MCF 10A (cell line): ENCODE results near the gene WIPF2. TPM values are rescaled to one million over a fixed set of nuclear protein-coding genes. Genes with fewer than 3 reads are reported as not detected.

ENCODE experiments used
- BruUV-seq: library from RNA; stranded (reverse); fragments of 400-500 nt; replicated peaks from 2 replicates; lab custom pipeline; 2021; lab: Mats Ljungman, UMichigan
- CTCF ChIA-PET: fragments of 300-600 bp; sonication (Branson Sonifier 250); formaldehyde crosslinking; extraction: SDS; loops from one replicate; lab custom pipeline; 2021; ENCODE audit warnings: antibody characterized with exemption, inconsistent platforms; lab: Yijun Ruan, JAX
- POLR2A ChIA-PET: fragments of 300-600, 350-650 bp; sonication (Branson Sonifier 250); formaldehyde crosslinking; extraction: SDS; loops from one replicate; lab custom pipeline; 2020; ENCODE audit warnings: antibody characterized with exemption, inconsistent platforms; lab: Yijun Ruan, JAX
- DNase-seq: peaks from one replicate; pipeline ENCODE4 v3.0.0-alpha.2; 2018; ENCODE audit not compliant: unreplicated experiment
- H3K27ac Mint-ChIP-seq: one replicate; pipeline ENCODE4 v1.8.0; 2022; ENCODE audit warnings: mild to moderate bottlenecking, low read depth, mixed read lengths; ENCODE audit not compliant: unreplicated experiment
- H3K27me3 Mint-ChIP-seq: one replicate; pipeline ENCODE4 v1.8.0; 2022; ENCODE audit warnings: mixed read lengths; ENCODE audit not compliant: insufficient read depth, unreplicated experiment
- H3K36me3 Mint-ChIP-seq: one replicate; pipeline ENCODE4 v1.8.0; 2022; ENCODE audit warnings: mild to moderate bottlenecking, moderate library complexity, mixed read lengths; ENCODE audit not compliant: insufficient read depth, unreplicated experiment
- H3K4me1 Mint-ChIP-seq: one replicate; pipeline ENCODE4 v1.8.0; 2022; ENCODE audit warnings: mixed read lengths; ENCODE audit not compliant: insufficient read depth, unreplicated experiment
- H3K4me3 Mint-ChIP-seq: one replicate; pipeline ENCODE4 v1.8.0; 2022; ENCODE audit warnings: mild to moderate bottlenecking, moderate library complexity, mixed read lengths; ENCODE audit not compliant: unreplicated experiment
- H3K9me3 Mint-ChIP-seq: one replicate; pipeline ENCODE4 v1.8.0; 2022; ENCODE audit warnings: mixed read lengths; ENCODE audit not compliant: unreplicated experiment
- CTCF ChIP-seq: fragments of 200-600 bp; IDR thresholded peaks from one replicate; pipeline ENCODE4 v1.8.0; 2022; ENCODE audit warnings: antibody characterized with exemption, mild to moderate bottlenecking; ENCODE audit not compliant: unreplicated experiment
- intact Hi-C: fragments of 100-400 bp; cut with micrococcal nuclease; formaldehyde crosslinking; loops from 2 replicates; pipeline ENCODE4 v1.14.1; 2022
- total RNA-seq: library from RNA; stranded (reverse); gene quantifications from 2 replicates; pipeline ENCODE4 v1.2.3, GENCODE V29; 2022

The WIPF2 gene
- total RNA-seq, 1 experiment from 2014 or later = 32.8 TPM

- TF ChIP-seq CTCF = no peak
- no peak for DNase-seq
- intact Hi-C loops = no loop called here
- Mint-ChIP-seq H3K9me3 (no peaks in the 10 kb centered on the region), H3K4me3 (no peak overlapping the region), H3K27me3 (no peaks in the 10 kb centered on the region), H3K36me3 (peaks cover 92% of the 10 kb centered on the region), H3K4me1 (peaks cover 1% of the 10 kb centered on the region), H3K27ac (peak overlapping the region; percentile 11)
- BruUV-seq = no TSS peak
- CTCF ChIA-PET = no interaction called here
- POLR2A ChIA-PET = no interaction called here
Observed at GRCh38 chr17:40278414-40278813, 59.3 kb downstream of the WIPF2 start.

- CTCF ChIA-PET = interaction anchor here (0.6 to 1.0 kb wide), 2 partner anchors 20 to 190 kb away, joined by 3 to 4 read pairs; no protein-coding TSS in a partner anchor
- H3K27ac Mint-ChIP-seq = no peak overlapping the region
- BruUV-seq = no TSS peak
- H3K36me3 Mint-ChIP-seq = peaks cover 82% of the 10 kb centered on the region
- peaks cover 10% of the 10 kb centered on the region for H3K4me1 Mint-ChIP-seq
- no peaks in the 10 kb centered on the region for H3K27me3 Mint-ChIP-seq
- POLR2A ChIA-PET = interaction anchor here (0.6 kb wide), 1 partner anchor 85 kb away, joined by 4 read pairs; no protein-coding TSS in a partner anchor
- no peak overlapping the region for H3K4me3 Mint-ChIP-seq
- no peak for DNase-seq
- H3K9me3 Mint-ChIP-seq = no peaks in the 10 kb centered on the region
- intact Hi-C loops = no loop called here
- no peak for TF ChIP-seq CTCF
Observed at GRCh38 chr17:40279402-40279801, 60.3 kb downstream of the WIPF2 start.

- intact Hi-C loops = loop anchor here (2.0 kb wide), 1 partner anchor 63 kb away; the partner anchor contains the start of gene WIPF2
- no peak for DNase-seq
Observed at GRCh38 chr17:40281663-40282062, 62.6 kb downstream of the WIPF2 start.

GRCh38 chr17:40283662-40284061 lies 64.6 kb downstream of the WIPF2 start:
- H3K4me3 Mint-ChIP-seq = peak overlapping the region; percentile 64
- no peak for TF ChIP-seq CTCF
- H3K9me3 Mint-ChIP-seq = no peaks in the 10 kb centered on the region
- H3K36me3 Mint-ChIP-seq = peaks cover 53% of the 10 kb centered on the region
- no peaks in the 10 kb centered on the region for H3K27me3 Mint-ChIP-seq
- DNase-seq = peak; percentile 74
- H3K27ac Mint-ChIP-seq = peak overlapping the region; percentile 37
- intact Hi-C loops = loop anchor here (2.0 kb wide), 1 partner anchor 65 kb away; the partner anchor contains the start of gene WIPF2
- H3K4me1 Mint-ChIP-seq = peaks cover 19% of the 10 kb centered on the region
- POLR2A ChIA-PET = interaction anchor here (0.6 to 3.9 kb wide), 27 partner anchors 13 to 1405 kb away, joined by 3 to 35 read pairs (median 4); partner anchors contain the start of genes CASC3, CDK12, NR1D1 and WIPF2
- BruUV-seq = no TSS peak
- CTCF ChIA-PET = interaction anchor here (0.7 to 2.5 kb wide), 9 partner anchors 8 to 208 kb away, joined by 3 to 13 read pairs (median 4); no protein-coding TSS in a partner anchor

More at GRCh38 chr17:40281663-40282062, 62.6 kb downstream of the WIPF2 start:
- no peak for TF ChIP-seq CTCF
- CTCF ChIA-PET = interaction anchor here (0.8 to 0.9 kb wide), 3 partner anchors 8 to 88 kb away, joined by 3 to 4 read pairs (median 3); no protein-coding TSS in a partner anchor
- H3K4me3 Mint-ChIP-seq = no peak overlapping the region
- no peaks in the 10 kb centered on the region for H3K27me3 Mint-ChIP-seq
- H3K9me3 Mint-ChIP-seq = no peaks in the 10 kb centered on the region
- H3K4me1 Mint-ChIP-seq = peaks cover 10% of the 10 kb centered on the region
- H3K27ac Mint-ChIP-seq = no peak overlapping the region
- POLR2A ChIA-PET = no interaction called here
- H3K36me3 Mint-ChIP-seq = peaks cover 61% of the 10 kb centered on the region
- BruUV-seq = no TSS peak
